HUES48 (cell line): ENCODE data around the gene SORT1.

ENCODE experiments used
- H3K27ac ChIP-seq: one replicate; pipeline ENCODE4 v1.7.0; 2013; ENCODE audit warnings: low read depth, low read length, inconsistent platforms
- H3K27me3 ChIP-seq: 2 replicates; pipeline ENCODE4 v1.6.1; 2013; ENCODE audit warnings: mild to moderate bottlenecking, low read length; ENCODE audit not compliant: control insufficient read depth, insufficient read depth
- H3K36me3 ChIP-seq: 2 replicates; pipeline ENCODE4 v1.6.1; 2013; ENCODE audit warnings: low read length; ENCODE audit not compliant: control insufficient read depth, insufficient read depth
- H3K4me1 ChIP-seq: 2 replicates; pipeline ENCODE4 v1.6.1; 2013; ENCODE audit warnings: mild to moderate bottlenecking, low read length; ENCODE audit not compliant: control insufficient read depth, insufficient read depth
- H3K4me3 ChIP-seq: 2 replicates; pipeline ENCODE4 v1.5.1; 2013; ENCODE audit warnings: mild to moderate bottlenecking, low read depth, low read length
- H3K9ac ChIP-seq: 2 replicates; pipeline ENCODE4 v1.6.1; 2013; ENCODE audit warnings: mild to moderate bottlenecking, low read depth, low read length, moderate library complexity
- H3K9me3 ChIP-seq: 2 replicates; pipeline ENCODE4 v1.6.1; 2013; ENCODE audit warnings: low read length; ENCODE audit not compliant: control insufficient read depth, insufficient read depth

SORT1 gene

DNA sequence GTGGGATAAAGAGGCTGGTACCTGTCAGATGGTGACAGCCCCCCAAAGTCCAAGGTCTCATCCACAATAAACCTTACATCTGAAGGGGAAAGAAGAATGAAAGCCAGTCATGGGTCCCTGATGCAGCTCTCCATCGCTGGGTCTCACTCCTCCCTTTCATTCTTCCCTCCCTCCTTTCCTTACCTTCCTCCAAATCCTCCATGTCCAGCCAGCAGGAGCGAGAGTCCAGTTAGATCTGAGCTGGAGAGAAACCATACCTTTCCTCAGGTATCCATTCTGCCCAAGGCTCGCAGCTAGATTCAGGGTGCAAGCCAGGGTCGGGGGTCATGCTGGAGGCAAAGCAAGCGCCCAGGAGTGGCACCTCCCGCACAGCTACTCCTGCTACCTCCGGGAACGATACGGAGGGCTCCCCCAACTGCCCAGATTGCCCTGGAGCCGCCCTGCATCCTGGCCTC lies 115.2 kb downstream of the SORT1 start:
- H3K4me1 ChIP-seq: peaks cover 32% of the 10 kb centered on the region
- H3K9me3 ChIP-seq: no peaks in the 10 kb centered on the region
- H3K27ac ChIP-seq: peak overlapping the region; percentile 86
- H3K27me3 ChIP-seq: no peaks in the 10 kb centered on the region
- peak overlapping the region; percentile 72 for H3K9ac ChIP-seq
- peaks cover 34% of the 10 kb centered on the region for H3K36me3 ChIP-seq
- H3K4me3 ChIP-seq: peak overlapping the region; percentile 98

GRCh38 chr1:109281680-109282496 lies 115.8 kb downstream of the SORT1 start:
- Histone ChIP-seq H3K4me1 (peaks cover 32% of the 10 kb centered on the region), H3K27ac (no peak overlapping the region), H3K9me3 (no peaks in the 10 kb centered on the region), H3K36me3 (peaks cover 34% of the 10 kb centered on the region), H3K9ac (0 out of 2 replicates have a peak overlapping the region, but pooled peaks have one; percentile 72), H3K27me3 (no peaks in the 10 kb centered on the region), H3K4me3 (peak overlapping the region; percentile 98)

DNA sequence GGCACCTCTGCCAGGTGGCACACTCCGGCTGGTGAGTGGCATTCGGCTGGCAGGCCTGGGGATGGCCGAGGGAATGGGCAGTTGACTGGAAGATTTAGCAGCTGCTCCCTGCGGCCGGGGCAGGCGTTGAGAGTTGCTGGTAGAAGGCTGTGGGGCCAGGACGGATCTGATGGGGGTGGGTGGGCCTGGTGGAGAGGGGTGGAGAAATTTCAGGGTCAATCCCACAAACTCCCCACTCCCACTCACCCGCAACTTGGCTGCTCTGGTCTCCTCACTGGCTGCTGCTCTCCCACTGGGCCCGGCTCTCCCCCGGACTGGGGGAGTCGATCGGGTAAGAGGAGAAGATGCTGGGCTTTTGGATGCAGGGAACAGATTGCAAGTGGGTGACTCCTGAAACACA lies 116.9 kb downstream of the SORT1 start:
- H3K4me3 ChIP-seq: no peak overlapping the region
- H3K36me3 ChIP-seq: peaks cover 34% of the 10 kb centered on the region
- no peak overlapping the region for H3K9ac ChIP-seq
- H3K9me3 ChIP-seq: no peaks in the 10 kb centered on the region
- no peak overlapping the region for H3K27ac ChIP-seq
- H3K27me3 ChIP-seq: no peaks in the 10 kb centered on the region
- H3K4me1 ChIP-seq: peaks cover 33% of the 10 kb centered on the region

DNA sequence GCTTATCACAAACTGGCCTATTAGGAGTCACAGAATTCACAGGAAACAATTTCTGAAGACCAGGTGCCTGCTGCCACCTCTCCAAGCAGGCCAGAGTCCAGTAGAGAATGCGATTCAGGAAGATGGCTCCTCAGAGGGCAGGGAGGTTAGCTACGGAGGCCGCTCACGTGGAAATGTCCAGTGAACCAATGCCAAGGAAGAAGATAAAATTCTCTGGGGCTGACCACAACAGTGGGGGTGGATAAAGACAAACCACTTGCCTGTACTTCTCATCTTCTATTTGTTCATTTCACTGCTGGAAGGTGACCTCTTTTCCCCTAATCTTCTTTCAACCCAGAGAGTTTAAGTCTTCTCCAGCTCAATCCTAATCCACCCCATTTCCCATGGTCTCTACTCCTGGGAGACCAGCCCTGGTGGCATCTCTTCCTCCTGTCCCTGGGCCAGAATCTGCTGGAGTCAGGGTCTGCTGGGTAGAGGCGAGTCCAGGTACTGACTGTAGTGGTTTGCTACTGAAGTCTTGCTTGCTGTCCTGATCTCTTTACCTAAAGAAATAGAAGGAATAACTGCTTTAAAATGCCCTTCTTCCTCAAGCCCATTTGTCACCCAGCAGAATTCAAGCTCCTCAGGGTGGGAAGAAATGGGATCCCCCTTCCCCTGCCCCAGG lies 118.0 kb downstream of the SORT1 start:
- Histone ChIP-seq H3K9me3 (no peaks in the 10 kb centered on the region), H3K9ac (no peak overlapping the region), H3K36me3 (peaks cover 34% of the 10 kb centered on the region), H3K27ac (no peak overlapping the region), H3K27me3 (no peaks in the 10 kb centered on the region), H3K4me1 (peaks cover 37% of the 10 kb centered on the region), H3K4me3 (no peak overlapping the region)

GRCh38 chr1:109277434-109278204 lies 120.1 kb downstream of the SORT1 start:
- H3K27ac ChIP-seq: peak overlapping the region; percentile 53
- H3K4me1 ChIP-seq: peaks cover 37% of the 10 kb centered on the region
- no peak overlapping the region for H3K9ac ChIP-seq
- H3K9me3 ChIP-seq: no peaks in the 10 kb centered on the region
- H3K27me3 ChIP-seq: no peaks in the 10 kb centered on the region
- H3K36me3 ChIP-seq: peaks cover 37% of the 10 kb centered on the region
- no peak overlapping the region for H3K4me3 ChIP-seq

DNA sequence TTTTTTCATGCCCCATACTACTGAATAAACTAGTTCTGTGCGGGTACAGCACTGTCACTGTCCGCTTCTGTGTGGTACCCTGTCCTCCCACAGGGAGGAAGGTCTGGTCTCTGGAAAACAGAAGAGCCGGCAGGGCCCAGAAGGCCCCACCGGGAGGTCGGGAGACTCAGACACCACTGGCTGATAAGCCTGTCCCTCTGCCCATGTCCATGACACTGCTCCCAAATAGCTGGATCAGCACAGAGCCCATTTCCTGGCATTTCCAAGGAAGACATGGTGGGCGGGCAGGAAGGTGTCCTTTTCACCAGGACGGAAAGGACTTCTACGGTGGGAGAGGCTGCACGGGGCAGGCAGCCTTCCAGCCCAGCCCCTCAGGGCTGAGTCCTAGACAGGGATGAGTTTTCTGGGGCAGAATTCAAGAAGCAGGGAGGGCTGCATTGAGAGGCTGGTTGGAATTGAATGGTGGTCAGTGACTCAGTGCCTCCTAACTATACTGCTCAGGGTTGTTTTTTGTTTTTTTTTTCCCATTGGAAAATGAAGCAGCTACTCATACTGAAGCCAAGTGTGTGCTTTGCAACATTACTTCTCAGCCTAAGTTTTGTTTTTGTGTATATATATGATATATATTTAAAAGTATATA lies 121.9 kb downstream of the SORT1 start:
- Histone ChIP-seq H3K4me3 (no peak overlapping the region), H3K27ac (peak overlapping the region; percentile 64), H3K27me3 (no peaks in the 10 kb centered on the region), H3K36me3 (peaks cover 42% of the 10 kb centered on the region), H3K9me3 (no peaks in the 10 kb centered on the region), H3K4me1 (peaks cover 29% of the 10 kb centered on the region), H3K9ac (no peak overlapping the region)

GRCh38 chr1:109274533-109275476 lies 122.9 kb downstream of the SORT1 start:
- Histone ChIP-seq H3K27ac (peak overlapping the region; percentile 64), H3K27me3 (no peaks in the 10 kb centered on the region), H3K4me1 (peaks cover 29% of the 10 kb centered on the region), H3K9me3 (no peaks in the 10 kb centered on the region), H3K9ac (peak overlapping the region; percentile 24; the same call in 1 of the 2 replicates), H3K36me3 (peaks cover 36% of the 10 kb centered on the region), H3K4me3 (no peak overlapping the region; the same call in 1 of the 2 replicates)

DNA sequence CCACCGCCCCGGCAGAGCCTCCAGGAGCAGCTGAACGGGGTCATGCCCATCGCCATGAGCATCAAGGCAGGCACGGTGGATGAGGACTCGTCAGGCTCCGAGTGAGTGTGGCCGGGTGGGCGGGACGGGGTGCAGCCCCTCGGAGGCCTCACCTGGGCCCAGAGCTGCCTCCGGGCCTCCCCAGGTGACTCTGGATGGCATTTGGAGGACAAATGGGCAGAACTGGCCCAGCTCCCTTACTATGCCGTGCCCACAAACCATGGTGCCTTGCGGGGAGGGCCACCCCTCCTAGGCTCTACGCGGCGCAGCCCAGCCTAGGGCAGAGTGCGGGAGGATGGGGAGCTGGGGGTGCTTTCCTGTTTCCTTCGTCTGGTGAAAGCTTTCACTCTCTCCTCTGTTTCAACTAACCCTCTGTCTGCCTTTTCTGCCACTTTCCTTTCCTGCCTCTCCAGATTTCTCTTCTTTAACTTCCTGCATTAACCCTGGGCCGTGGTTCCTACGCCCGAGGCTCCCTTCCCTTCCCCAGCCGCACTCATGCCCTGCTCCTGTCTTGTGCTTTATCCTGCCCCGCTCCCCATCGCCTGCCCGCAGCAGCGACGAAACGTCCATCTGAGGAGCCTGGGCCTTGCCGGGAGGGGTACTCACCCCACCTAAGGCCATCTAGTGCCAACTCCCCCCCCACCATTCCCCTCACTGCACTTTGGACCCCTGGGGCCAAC lies 124.0 kb downstream of the SORT1 start:
- Histone ChIP-seq H3K27me3 (no peaks in the 10 kb centered on the region), H3K4me1 (peaks cover 29% of the 10 kb centered on the region), H3K4me3 (no peak overlapping the region), H3K9ac (no peak overlapping the region), H3K36me3 (peaks cover 42% of the 10 kb centered on the region), H3K27ac (no peak overlapping the region), H3K9me3 (no peaks in the 10 kb centered on the region)

GRCh38 chr1:109272831-109273547 lies 124.7 kb downstream of the SORT1 start:
- no peak overlapping the region for H3K9ac ChIP-seq
- H3K4me3 ChIP-seq: no peak overlapping the region
- no peaks in the 10 kb centered on the region for H3K27me3 ChIP-seq
- no peak overlapping the region for H3K27ac ChIP-seq
- H3K4me1 ChIP-seq: peaks cover 28% of the 10 kb centered on the region
- H3K9me3 ChIP-seq: no peaks in the 10 kb centered on the region
- H3K36me3 ChIP-seq: peaks cover 41% of the 10 kb centered on the region
